Activated T-helper 1 cell treated with Interleukin-2 at 50 U/mL for 16 hours (primary cell): ENCODE results near the gene SPDYC.
A peak's percentile ranks its signal among the peaks of the same experiment; 100 is the strongest.
"Not testable (repeated sequence)": the region's sequence is repeated elsewhere in the genome, so short reads cannot be mapped to it uniquely, and the experiment has no call there.

Experiments used
- DNase-seq: peaks from one replicate; pipeline ENCODE4 v3.0.0-alpha.2; 2020; ENCODE audit warnings: low read depth

The SPDYC gene

GRCh38 chr11:65169164-65169641, 830 bp upstream of the SPDYC start:
- DNase-seq, result no peak

DNA sequence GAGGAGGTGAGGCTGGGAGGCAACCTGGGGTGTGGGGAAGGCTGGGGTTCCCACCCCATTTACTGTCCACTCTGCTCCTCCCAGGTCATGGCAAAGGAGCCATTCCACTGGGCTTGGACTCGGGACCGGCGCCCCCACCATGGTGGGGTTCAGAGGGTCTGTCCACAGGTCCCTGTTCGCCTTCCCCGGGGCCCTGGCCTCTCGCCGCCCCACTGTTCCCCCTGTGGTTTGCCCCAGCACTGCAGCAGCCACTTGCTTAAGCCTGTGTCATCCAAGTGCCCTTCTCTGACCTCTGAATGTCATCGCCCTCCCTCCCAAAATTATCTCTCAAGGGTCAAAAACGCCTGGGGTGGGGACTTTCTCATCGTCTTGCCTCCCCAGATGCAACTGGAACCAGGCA, 2.6 kb downstream of the SPDYC start:
- no peak for DNase-seq

GRCh38 chr11:65174571-65175010, 4.6 kb downstream of the SPDYC start:
- DNase-seq, result not testable (repeated sequence)

GRCh38 chr11:65180877-65181568, 11.0 kb downstream of the SPDYC start:
- peak; percentile 41 for DNase-seq

GRCh38 chr11:65181569-65182257, 11.7 kb downstream of the SPDYC start, which contains the start of gene CAPN1:
Gene CAPN1, plus strand, starts transcription at chr11:65181928. Its CDS starts 774 bp downstream, at chr11:65182702.
- peak; percentile 52 for DNase-seq

- DNase-seq, result no peak
Measured at GRCh38 chr11:65182258-65183170, 12.5 kb downstream of the SPDYC start.

DNA sequence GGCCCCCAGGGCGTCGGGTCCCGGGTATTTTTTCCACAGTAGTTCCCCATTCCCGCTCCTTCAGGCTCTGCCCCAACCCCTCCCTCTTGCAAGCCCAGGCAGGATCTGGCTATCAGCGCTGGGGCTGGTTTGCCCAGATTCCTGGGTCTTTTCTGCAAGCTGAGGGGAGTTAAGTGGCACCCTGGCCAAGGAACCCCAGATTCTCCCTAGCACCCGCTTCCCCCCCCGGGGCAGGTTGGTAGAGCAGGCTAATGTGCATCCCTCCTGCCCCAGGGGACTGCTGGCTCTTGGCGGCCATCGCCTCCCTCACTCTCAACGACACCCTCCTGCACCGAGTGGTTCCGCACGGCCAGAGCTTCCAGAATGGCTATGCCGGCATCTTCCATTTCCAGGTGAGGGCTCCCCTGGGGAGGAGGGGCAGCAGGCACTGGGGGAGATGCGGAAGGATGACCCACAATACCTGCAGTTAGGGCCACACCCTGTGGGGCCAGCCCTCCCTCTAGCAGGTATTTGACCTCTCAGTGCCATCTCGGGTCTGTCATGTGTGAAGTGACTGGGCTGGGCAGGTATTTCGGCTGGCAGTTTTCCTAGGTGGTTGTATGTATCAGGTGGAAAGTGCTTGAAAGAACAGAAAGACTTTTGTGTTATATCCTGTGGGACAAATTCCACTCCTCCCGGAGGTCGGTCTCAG, 13.3 kb downstream of the SPDYC start:
- no peak for DNase-seq

GRCh38 chr11:65184146-65184545, 14.1 kb downstream of the SPDYC start:
- no peak for DNase-seq

- no peak for DNase-seq
Measured at GRCh38 chr11:65185171-65185570, 15.1 kb downstream of the SPDYC start.

DNA sequence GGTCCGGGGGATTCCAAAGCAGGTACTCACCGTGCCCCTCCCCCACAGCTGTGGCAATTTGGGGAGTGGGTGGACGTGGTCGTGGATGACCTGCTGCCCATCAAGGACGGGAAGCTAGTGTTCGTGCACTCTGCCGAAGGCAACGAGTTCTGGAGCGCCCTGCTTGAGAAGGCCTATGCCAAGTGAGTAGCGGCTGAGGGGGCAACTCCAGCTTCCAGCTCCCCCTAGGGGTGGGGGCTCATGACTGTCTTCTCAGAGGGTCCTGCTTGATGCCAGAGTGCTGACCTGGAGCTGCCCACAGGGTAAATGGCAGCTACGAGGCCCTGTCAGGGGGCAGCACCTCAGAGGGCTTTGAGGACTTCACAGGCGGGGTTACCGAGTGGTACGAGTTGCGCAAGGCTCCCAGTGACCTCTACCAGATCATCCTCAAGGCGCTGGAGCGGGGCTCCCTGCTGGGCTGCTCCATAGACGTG, 15.9 kb downstream of the SPDYC start:
- no peak for DNase-seq

DNA sequence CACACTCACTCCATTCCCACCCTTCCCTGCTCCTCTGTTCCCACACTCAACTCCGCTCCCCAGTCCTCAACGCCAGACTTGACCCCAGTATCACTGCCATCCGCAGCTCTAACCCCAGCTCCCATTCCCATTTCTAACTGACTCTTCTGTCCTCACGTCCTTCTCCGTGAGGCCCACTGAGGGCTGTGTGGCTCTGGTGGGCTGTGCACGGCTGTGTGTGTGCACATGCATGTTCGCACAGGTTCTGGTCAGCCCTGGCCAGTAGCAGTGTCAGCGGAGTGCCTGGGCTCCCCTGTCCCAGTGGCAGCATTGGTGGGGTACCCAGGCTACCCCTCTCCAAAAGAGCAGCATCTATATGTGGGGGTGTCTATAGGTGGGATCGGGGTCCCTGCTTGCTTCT, 16.7 kb downstream of the SPDYC start:
- DNase-seq, result no peak

DNA sequence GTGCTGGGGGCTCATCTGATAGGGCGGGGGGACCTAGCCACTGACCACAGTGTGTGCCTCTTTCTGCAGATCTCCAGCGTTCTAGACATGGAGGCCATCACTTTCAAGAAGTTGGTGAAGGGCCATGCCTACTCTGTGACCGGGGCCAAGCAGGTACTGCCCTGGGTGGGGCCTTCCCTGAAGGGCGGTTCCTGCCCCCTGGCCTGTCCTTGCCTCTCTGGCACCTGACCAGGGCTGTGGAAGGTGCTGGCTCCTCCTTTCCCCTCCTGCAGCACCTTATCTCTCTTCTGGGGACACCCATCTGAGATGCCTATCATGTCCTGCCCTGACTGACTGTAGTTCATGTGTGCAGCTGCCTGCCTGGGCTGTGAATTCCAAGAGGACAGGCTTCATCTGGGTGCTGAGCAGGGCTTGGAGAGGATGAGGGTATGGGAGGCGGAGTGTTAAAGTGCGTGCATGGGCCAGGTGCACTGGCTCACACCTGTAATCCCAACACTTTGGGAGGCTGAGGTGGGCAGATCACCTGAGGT, 17.2 kb downstream of the SPDYC start:
- DNase-seq, result no peak

- DNase-seq, result no peak
Measured at GRCh38 chr11:65187971-65188461, 18.0 kb downstream of the SPDYC start.

- no peak for DNase-seq
Measured at GRCh38 chr11:65188486-65188885, 18.5 kb downstream of the SPDYC start.

GRCh38 chr11:65189191-65189590, 19.2 kb downstream of the SPDYC start:
- DNase-seq, result no peak

- DNase-seq, result no peak
Measured at GRCh38 chr11:65194564-65194963, 24.5 kb downstream of the SPDYC start.

- DNase-seq, result no peak
Measured at GRCh38 chr11:65204143-65204542, 34.1 kb downstream of the SPDYC start.

GRCh38 chr11:65204646-65205601, 34.9 kb downstream of the SPDYC start:
- peak; percentile 22 for DNase-seq

- no peak for DNase-seq
Measured at GRCh38 chr11:65205602-65205967, 35.6 kb downstream of the SPDYC start.

DNA sequence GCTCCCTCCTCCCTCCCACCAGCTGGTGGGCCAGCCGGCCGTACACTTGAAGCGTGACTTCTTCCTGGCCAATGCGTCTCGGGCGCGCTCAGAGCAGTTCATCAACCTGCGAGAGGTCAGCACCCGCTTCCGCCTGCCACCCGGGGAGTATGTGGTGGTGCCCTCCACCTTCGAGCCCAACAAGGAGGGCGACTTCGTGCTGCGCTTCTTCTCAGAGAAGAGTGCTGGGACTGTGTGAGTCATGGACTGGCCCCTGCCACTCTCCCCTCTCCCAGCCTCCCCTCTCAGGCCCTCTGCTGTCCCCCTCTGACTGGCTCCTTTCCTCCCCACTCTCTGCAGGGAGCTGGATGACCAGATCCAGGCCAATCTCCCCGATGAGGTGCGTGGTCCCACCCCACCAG, 36.4 kb downstream of the SPDYC start:
- no peak for DNase-seq
